ENCODE measurements around the gene EXOC4. TPM values are rescaled to one million over a fixed set of nuclear protein-coding genes. Genes with fewer than 3 reads are reported as not detected.

The EXOC4 gene
- total RNA-seq, 1 donor from 2014 or later, result 99.2 TPM

- no peaks in the 10 kb centered on the region for H3K27me3 ChIP-seq
- H3K4me3 ChIP-seq, result no peak overlapping the region
- intact Hi-C loops (cut with DNase I), result no loop called here
- H3K4me1 ChIP-seq, result no peaks in the 10 kb centered on the region
- no peak overlapping the region for H3K27ac ChIP-seq
- H3K36me3 ChIP-seq, result no peaks in the 10 kb centered on the region
- no peak for TF ChIP-seq POLR2AphosphoS5 (IDR thresholded peaks at IDR 0.05; ENCODE audit: insufficient read depth in 1 of 2, low read depth in 1 of 2)
- no peak for TF ChIP-seq CTCF (IDR thresholded peaks at IDR 0.05)
- TF ChIP-seq POLR2A (IDR thresholded peaks at IDR 0.05), result no peak
- DNase-seq (ENCODE audit: extremely low spot score in 2 of 2), result no peak
- no peaks in the 10 kb centered on the region for H3K9me3 ChIP-seq
These were observed 12.9 kb downstream of the EXOC4 start for GRCh38 chr7:133265821-133266220.

GRCh38 chr7:133268355-133268754, 15.5 kb downstream of the EXOC4 start:
- Histone ChIP-seq H3K27ac (no peak overlapping the region), H3K9me3 (no peaks in the 10 kb centered on the region), H3K36me3 (no peaks in the 10 kb centered on the region), H3K27me3 (no peaks in the 10 kb centered on the region), H3K4me1 (peaks cover 7% of the 10 kb centered on the region), H3K4me3 (no peak overlapping the region)
- intact Hi-C loops (cut with DNase I), result no loop called here
- TF ChIP-seq POLR2A (IDR thresholded peaks at IDR 0.05) (no peak), POLR2AphosphoS5 (IDR thresholded peaks at IDR 0.05; ENCODE audit: insufficient read depth in 1 of 2, low read depth in 1 of 2) (no peak), CTCF (IDR thresholded peaks at IDR 0.05) (no peak)
- DNase-seq (ENCODE audit: extremely low spot score in 2 of 2), result no peak

- no peak for DNase-seq (ENCODE audit: extremely low spot score in 2 of 2)
- TF ChIP-seq POLR2AphosphoS5 (IDR thresholded peaks at IDR 0.05; ENCODE audit: insufficient read depth in 1 of 2, low read depth in 1 of 2) (no peak), POLR2A (IDR thresholded peaks at IDR 0.05) (no peak), CTCF (IDR thresholded peaks at IDR 0.05) (no peak)
- Histone ChIP-seq H3K4me1 (peaks cover 7% of the 10 kb centered on the region), H3K4me3 (no peak overlapping the region), H3K27me3 (no peaks in the 10 kb centered on the region), H3K9me3 (no peaks in the 10 kb centered on the region), H3K27ac (no peak overlapping the region), H3K36me3 (peaks cover 0 to 14% of the 10 kb centered on the region in 2 donors)
- intact Hi-C loops (cut with DNase I), result no loop called here
These were observed 19.5 kb downstream of the EXOC4 start for GRCh38 chr7:133272336-133272735.

GRCh38 chr7:133273227-133273626, 20.3 kb downstream of the EXOC4 start:
- Histone ChIP-seq H3K27ac (no peak overlapping the region), H3K4me3 (no peak overlapping the region), H3K9me3 (no peaks in the 10 kb centered on the region), H3K36me3 (peaks cover 0 to 14% of the 10 kb centered on the region in 2 donors), H3K27me3 (no peaks in the 10 kb centered on the region), H3K4me1 (peaks cover 7% of the 10 kb centered on the region)
- DNase-seq (ENCODE audit: extremely low spot score in 2 of 2), result no peak
- no peak for TF ChIP-seq POLR2A (IDR thresholded peaks at IDR 0.05)
- TF ChIP-seq CTCF (IDR thresholded peaks at IDR 0.05), result no peak
- no peak for TF ChIP-seq POLR2AphosphoS5 (IDR thresholded peaks at IDR 0.05; ENCODE audit: insufficient read depth in 1 of 2, low read depth in 1 of 2)
- intact Hi-C loops (cut with DNase I), result no loop called here

GRCh38 chr7:133274265-133274664, 21.4 kb downstream of the EXOC4 start:
- Histone ChIP-seq H3K36me3 (peaks cover 0 to 14% of the 10 kb centered on the region in 2 donors), H3K4me3 (no peak overlapping the region), H3K4me1 (peaks cover 7% of the 10 kb centered on the region), H3K27me3 (no peaks in the 10 kb centered on the region), H3K9me3 (no peaks in the 10 kb centered on the region), H3K27ac (no peak overlapping the region)
- no peak for DNase-seq (ENCODE audit: extremely low spot score in 2 of 2)
- TF ChIP-seq POLR2A (IDR thresholded peaks at IDR 0.05) (no peak), CTCF (IDR thresholded peaks at IDR 0.05) (no peak), POLR2AphosphoS5 (IDR thresholded peaks at IDR 0.05; ENCODE audit: insufficient read depth in 1 of 2, low read depth in 1 of 2) (no peak)
- intact Hi-C loops (cut with DNase I), result no loop called here

All from vagina (tissue), 2 donors.